Omental fat pad (tissue), 4 donors: ENCODE data around the gene LTV1. TPM values are rescaled to one million over a fixed set of nuclear protein-coding genes. Genes with fewer than 3 reads are reported as not detected.

Experiments
- ATAC-seq: fragments of 150-250 bp; one replicate; pipeline ENCODE4 v1.9.1; 2016; ENCODE audit warnings: mild to moderate bottlenecking, moderate library complexity; ENCODE audit not compliant: low FRiP score
- DNase-seq: peaks from one replicate; pipeline ENCODE4 v3.0.0-alpha.2; 2019; ENCODE audit warnings: low spot score
- CTCF ChIP-seq, 3 donors: fragments of 450-650 bp; IDR thresholded peaks; one replicate each; pipeline ENCODE4 v1.5.1; 2016 to 2017; ENCODE audit warnings: antibody characterized with exemption in 3 of 3, mild to moderate bottlenecking in 3 of 3, moderate library complexity in 2 of 3
- total RNA-seq, 4 donors: library from RNA; depleted of rRNA; stranded (reverse); fragments of >200 nt; gene quantifications; one replicate each; pipeline ENCODE4 v1.1.0, GENCODE V29; 2016

The LTV1 gene
- total RNA-seq, 4 donors from 2014 or later, result 16.1 to 42.6 (median 18.4) TPM

- DNase-seq (no peak), ATAC-seq (no peak)
- TF ChIP-seq CTCF (IDR thresholded peaks at IDR 0.05), result no peak
These were observed 14.6 kb upstream of the LTV1 start for GRCh38 chr6:143828572-143828971.

GRCh38 chr6:143836150-143836549 lies 7.0 kb upstream of the LTV1 start:
- TF ChIP-seq CTCF (IDR thresholded peaks at IDR 0.05), result no peak
- ATAC-seq (no peak), DNase-seq (no peak)

GRCh38 chr6:143838395-143838794 lies 4.7 kb upstream of the LTV1 start:
- no peak for TF ChIP-seq CTCF (IDR thresholded peaks at IDR 0.05)
- ATAC-seq, result no peak

GRCh38 chr6:143839196-143839595 lies 3.9 kb upstream of the LTV1 start:
- ATAC-seq (no peak), DNase-seq (no peak)
- TF ChIP-seq CTCF (IDR thresholded peaks at IDR 0.05), result no peak

More at GRCh38 chr6:143838395-143838794, 4.7 kb upstream of the LTV1 start:
- no peak for DNase-seq

- TF ChIP-seq CTCF (IDR thresholded peaks at IDR 0.05), result no peak
- ATAC-seq (no peak), DNase-seq (no peak)
These were observed 2.4 kb upstream of the LTV1 start for GRCh38 chr6:143840595-143841265.

- ATAC-seq (no peak), DNase-seq (no peak)
- no peak for TF ChIP-seq CTCF (IDR thresholded peaks at IDR 0.05)
These were observed 657 bp upstream of the LTV1 start for GRCh38 chr6:143842461-143842901.

GRCh38 chr6:143843677-143843999 lies 500 bp downstream of the LTV1 start:
- DNase-seq, result no peak
- TF ChIP-seq CTCF (IDR thresholded peaks at IDR 0.05), result no peak
- ATAC-seq, result peak; percentile 6
